WTC11 (cell line): ENCODE data around the gene DDX11.
"Not testable (repeated sequence)": the region's sequence is repeated elsewhere in the genome, so short reads cannot be mapped to it uniquely, and the experiment has no call there.

ENCODE experiments used
- AFF4 ChIP-seq: sonication (generic); formaldehyde crosslinking; IDR thresholded peaks from 2 replicates; pipeline ENCODE4 v1.8.1; 2023; ENCODE audit warnings: mild to moderate bottlenecking, missing genetic modification reagents, borderline replicate concordance
- CREB1 ChIP-seq: sonication (generic); formaldehyde crosslinking; IDR thresholded peaks from 2 replicates; pipeline ENCODE4 v1.8.0; 2023; ENCODE audit warnings: mild to moderate bottlenecking, missing genetic modification reagents
- CTCF ChIP-seq: fragments of 200-600 bp; IDR thresholded peaks from 2 replicates; pipeline ENCODE4 v1.8.0; 2022; ENCODE audit warnings: antibody characterized with exemption
- FOXK1 ChIP-seq: sonication (generic); formaldehyde crosslinking; IDR thresholded peaks from 2 replicates; pipeline ENCODE4 v1.8.0; 2022; ENCODE audit warnings: mild to moderate bottlenecking, moderate library complexity, missing genetic modification reagents
- MAX ChIP-seq: sonication (generic); formaldehyde crosslinking; IDR thresholded peaks from 2 replicates; pipeline ENCODE4 v1.8.0; 2022; ENCODE audit warnings: mild to moderate bottlenecking, missing genetic modification reagents
- TEAD4 ChIP-seq: sonication (generic); formaldehyde crosslinking; IDR thresholded peaks from 2 replicates; pipeline ENCODE4 v1.8.0; 2022; ENCODE audit warnings: mild to moderate bottlenecking, missing genetic modification reagents
- USF2 ChIP-seq: sonication (generic); formaldehyde crosslinking; IDR thresholded peaks from 2 replicates; pipeline ENCODE4 v1.8.1; 2023; ENCODE audit warnings: mild to moderate bottlenecking, missing genetic modification reagents, moderate library complexity
- TF ChIP-seq, protein P1 (sequence below): fragments of 250-450 bp; sonication (Bioruptor Pico); IDR thresholded peaks from 2 replicates; pipeline ENCODE4 v1.9.0; 2021; ENCODE audit warnings: moderate library complexity, mild to moderate bottlenecking, inconsistent platforms, borderline replicate concordance
- TF ChIP-seq, protein P2 (sequence below): sonication (generic); formaldehyde crosslinking; IDR thresholded peaks from 2 replicates; pipeline ENCODE4 v1.8.1; 2023; ENCODE audit warnings: mild to moderate bottlenecking, missing genetic modification reagents
- TF ChIP-seq, protein P3 (sequence below): sonication (generic); formaldehyde crosslinking; IDR thresholded peaks from 2 replicates; pipeline ENCODE4 v1.8.0; 2022; ENCODE audit warnings: mild to moderate bottlenecking, missing genetic modification reagents

DNA sequence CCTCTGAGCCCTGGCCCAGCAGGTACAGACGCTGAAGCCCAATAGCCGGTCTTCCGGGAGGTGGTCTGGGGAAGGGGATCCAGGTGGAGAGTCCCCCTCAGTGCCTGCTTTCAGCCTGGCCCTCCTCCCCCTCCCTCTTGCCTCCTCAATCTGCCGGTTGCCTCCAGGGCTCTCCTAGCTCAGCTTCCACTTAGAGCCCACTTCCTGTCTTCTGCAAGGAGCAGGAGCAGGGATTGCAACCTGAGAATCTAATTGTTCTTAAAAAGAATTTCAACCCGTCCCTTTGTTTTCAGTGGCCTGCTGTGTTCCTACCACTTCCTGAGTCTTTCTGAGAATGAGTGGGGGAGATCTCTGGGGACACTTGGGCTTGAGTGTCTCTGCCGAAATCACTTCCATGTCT lies 6.6 kb downstream of the DDX11 start:
- TF ChIP-seq CREB1 (CRISPR knock-in tag); USF2; AFF4; CTCF; MAX (CRISPR knock-in tag); FOXK1 (CRISPR knock-in tag); TEAD4 (CRISPR knock-in tag): not testable (repeated sequence)
- TF ChIP-seq, protein P1, sequence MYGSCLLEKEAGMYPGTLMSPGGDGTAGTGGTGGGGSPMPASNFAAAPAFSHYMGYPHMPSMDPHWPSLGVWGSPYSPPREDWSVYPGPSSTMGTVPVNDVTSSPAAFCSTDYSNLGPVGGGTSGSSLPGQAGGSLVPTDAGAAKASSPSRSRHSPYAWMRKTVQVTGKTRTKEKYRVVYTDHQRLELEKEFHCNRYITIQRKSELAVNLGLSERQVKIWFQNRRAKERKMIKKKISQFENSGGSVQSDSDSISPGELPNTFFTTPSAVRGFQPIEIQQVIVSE (CRISPR knock-in tag), result not testable (repeated sequence)
- TF ChIP-seq, protein P2, sequence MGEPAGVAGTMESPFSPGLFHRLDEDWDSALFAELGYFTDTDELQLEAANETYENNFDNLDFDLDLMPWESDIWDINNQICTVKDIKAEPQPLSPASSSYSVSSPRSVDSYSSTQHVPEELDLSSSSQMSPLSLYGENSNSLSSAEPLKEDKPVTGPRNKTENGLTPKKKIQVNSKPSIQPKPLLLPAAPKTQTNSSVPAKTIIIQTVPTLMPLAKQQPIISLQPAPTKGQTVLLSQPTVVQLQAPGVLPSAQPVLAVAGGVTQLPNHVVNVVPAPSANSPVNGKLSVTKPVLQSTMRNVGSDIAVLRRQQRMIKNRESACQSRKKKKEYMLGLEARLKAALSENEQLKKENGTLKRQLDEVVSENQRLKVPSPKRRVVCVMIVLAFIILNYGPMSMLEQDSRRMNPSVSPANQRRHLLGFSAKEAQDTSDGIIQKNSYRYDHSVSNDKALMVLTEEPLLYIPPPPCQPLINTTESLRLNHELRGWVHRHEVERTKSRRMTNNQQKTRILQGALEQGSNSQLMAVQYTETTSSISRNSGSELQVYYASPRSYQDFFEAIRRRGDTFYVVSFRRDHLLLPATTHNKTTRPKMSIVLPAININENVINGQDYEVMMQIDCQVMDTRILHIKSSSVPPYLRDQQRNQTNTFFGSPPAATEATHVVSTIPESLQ (CRISPR knock-in tag), result not testable (repeated sequence)
- TF ChIP-seq, protein P3, sequence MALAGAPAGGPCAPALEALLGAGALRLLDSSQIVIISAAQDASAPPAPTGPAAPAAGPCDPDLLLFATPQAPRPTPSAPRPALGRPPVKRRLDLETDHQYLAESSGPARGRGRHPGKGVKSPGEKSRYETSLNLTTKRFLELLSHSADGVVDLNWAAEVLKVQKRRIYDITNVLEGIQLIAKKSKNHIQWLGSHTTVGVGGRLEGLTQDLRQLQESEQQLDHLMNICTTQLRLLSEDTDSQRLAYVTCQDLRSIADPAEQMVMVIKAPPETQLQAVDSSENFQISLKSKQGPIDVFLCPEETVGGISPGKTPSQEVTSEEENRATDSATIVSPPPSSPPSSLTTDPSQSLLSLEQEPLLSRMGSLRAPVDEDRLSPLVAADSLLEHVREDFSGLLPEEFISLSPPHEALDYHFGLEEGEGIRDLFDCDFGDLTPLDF, result not testable (repeated sequence)
